HG02642 (cell line): ENCODE measurements around the gene PPP2R5A.
A peak's percentile ranks its signal among the peaks of the same experiment; 100 is the strongest.
"Not testable (repeated sequence)": the region's sequence is repeated elsewhere in the genome, so short reads cannot be mapped to it uniquely, and the experiment has no call there.

ENCODE experiments used
- ATAC-seq: cut with Tn5 transposase; IDR thresholded peaks from one replicate; pipeline ENCODE4 v1.9.1; 2021; ENCODE audit warnings: mild to moderate bottlenecking; ENCODE audit not compliant: unreplicated experiment, poor library complexity

The PPP2R5A gene

GRCh38 chr1:212267017-212267416, 18.2 kb upstream of the PPP2R5A start:
- ATAC-seq: no peak

DNA sequence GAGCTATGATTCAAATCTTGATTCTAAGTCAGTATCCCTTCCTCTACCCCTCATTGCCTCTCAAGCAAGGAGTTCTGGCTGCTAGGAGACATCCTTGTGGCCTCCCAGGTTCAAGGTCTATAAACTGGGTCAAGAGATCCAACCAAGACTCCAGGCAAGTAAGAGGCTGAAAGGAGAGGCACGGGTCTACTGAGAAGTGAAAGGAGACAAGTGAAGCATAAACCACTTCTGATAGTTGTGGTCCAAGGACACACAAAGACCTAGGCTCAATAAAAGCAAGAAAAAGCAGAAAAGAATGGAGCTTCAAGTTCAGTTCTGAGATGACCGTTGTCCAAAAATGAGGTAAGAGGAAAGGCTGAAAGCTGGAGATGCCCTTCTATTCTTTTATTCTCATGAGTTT, 17.8 kb upstream of the PPP2R5A start:
- no peak for ATAC-seq

DNA sequence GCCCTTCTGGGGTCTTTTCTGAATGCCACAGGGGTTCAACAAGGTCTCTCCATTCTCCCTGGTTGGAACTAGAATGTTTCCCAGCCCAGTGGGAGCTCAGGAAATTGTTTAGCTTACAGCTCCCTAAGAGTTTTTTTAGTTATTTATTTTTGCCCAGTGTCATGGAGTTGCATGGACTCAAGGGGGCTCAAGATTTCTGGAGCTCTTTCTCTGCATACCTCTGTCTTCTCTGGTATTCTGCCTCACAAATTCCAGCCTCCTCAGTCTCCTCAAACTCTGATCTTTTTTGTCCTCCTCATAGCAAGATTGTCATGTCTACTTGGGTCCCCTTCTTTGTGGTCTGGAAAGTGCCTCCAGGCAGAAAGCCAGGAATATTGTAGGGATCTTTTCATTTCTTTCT, 15.9 kb upstream of the PPP2R5A start:
- ATAC-seq: no peak

GRCh38 chr1:212270564-212270963, 14.6 kb upstream of the PPP2R5A start:
- no peak for ATAC-seq

DNA sequence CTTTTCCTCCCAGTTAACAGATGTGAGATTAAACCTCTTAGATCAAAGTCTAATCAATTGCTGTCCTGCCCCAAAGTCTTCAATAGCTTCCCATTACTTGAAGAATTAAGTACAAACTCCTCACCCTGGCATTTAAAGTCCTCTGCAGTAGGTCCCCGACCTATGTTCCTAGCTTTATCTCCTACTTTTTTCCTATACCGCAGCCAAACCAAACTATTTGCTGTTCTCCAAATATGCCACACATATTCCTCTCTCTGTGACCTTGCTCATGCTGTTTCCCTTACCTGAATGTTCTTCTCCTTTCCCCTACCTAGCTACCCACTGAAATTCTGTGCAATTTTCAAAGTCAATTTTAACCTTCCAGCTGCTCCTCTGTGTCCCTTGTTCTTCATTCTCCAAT, 14.0 kb upstream of the PPP2R5A start:
- ATAC-seq: no peak

GRCh38 chr1:212271823-212272485, 13.3 kb upstream of the PPP2R5A start:
- no peak for ATAC-seq

GRCh38 chr1:212281590-212281989, 3.6 kb upstream of the PPP2R5A start:
- ATAC-seq: no peak

DNA sequence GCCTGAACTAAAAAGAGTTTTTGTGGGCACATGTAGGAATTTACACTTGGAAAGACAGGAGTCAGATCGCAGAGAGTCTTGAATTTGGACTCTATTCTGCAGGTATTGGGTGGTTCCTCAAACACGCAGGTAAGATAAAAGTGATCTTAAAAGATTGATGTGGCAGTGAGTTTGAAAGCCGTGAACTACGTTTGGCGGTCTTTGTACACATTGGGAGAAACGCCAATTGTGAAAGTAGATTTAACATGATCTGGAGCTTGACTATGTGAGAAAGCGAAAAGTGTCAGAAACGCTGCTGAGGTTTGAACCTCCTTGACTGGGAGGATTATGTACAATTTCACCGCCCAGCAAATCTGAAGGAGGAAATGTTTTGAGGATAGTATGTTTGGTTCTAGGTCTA, 1.5 kb upstream of the PPP2R5A start:
- ATAC-seq: no peak

DNA sequence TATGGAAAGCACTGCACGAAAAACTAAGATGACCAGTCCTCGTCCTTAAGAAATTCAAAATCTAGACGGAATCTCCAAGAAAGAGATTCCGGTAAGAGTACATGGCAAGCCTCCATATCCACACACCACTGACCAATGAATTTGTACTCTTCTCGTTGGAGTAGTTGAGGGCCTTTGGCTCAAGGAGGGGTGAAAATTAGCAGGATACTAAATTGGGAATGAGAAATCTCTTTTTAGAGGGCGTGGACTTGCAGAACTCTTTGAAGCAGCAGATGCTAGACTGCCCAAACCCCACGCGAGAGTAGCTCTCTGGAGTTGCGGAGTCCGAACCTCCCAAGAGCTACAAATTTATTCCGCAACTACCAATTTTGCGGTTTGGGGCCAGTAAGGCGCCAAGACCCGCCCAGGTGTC, 872 bp upstream of the PPP2R5A start:
- no peak for ATAC-seq

DNA sequence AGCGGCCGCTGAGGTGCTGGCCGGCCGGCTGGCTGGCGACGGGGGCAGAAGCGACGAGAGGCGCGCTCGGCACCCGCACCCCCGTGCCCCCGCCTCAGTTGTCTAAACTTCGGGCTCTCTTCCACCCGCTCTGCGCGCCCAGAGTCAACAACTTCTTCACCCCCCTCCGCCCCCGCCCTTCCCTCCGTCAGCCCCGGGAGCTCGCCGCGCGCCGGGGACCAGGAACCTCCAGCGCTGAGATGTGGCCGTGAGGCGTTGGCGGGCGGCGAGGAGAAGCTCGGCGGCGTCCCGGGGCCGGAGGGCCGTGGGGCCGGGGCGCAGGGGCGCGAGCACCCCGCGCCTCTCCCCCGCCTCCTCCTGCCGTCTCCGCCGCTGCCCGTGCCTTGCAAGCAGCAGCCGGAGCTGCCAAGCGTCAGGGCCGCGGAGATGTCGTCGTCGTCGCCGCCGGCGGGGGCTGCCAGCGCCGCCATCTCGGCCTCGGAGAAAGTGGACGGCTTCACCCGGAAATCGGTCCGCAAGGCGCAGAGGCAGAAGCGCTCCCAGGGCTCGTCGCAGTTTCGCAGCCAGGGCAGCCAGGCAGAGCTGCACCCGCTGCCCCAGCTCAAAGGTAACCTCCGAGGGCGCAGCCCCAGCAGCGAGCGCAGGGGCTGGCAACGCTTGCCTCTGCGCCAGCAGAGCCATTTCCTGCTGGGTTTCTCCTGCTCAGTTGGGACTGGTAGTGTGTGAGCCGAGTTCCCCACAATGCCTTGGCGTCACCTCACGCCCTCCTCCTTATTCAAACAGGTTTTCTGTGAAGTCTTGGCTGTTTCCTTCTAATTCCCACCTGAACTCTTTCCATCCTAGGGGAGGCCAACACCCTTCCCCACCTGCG, 710 bp downstream of the PPP2R5A start:
- peak; percentile 21 for ATAC-seq

DNA sequence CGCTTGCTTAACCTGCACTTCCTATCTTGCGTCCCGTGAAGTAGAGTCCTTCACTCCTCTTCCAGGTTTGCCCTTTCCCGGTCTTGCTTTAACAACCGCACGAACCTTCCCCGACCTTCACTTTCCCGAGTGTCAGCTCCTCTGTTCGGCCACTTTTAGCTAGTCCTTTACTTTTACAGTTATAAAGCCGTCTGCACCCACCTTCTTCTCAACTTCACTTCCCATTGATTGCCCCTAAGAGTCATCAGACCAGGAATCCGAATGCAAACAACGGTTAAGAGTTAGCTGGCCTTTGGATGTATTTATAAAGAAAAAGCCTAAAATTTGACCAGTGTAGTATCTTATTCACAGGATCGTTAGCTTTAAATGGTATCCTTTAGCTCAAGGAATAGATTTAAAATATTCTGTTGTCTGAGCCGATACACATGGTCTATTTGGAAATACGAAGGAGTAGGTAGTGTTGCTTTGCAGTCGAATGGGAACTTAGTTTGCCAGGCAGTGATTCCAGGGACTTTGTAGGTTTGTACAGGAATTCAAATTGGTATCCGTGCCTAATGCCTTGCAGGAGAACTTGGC, 1.4 kb downstream of the PPP2R5A start:
- no peak for ATAC-seq

- no peak for ATAC-seq
Observed at GRCh38 chr1:212287261-212287895, 2.2 kb downstream of the PPP2R5A start.

GRCh38 chr1:212287995-212288394, 2.8 kb downstream of the PPP2R5A start:
- not testable (repeated sequence) for ATAC-seq

GRCh38 chr1:212288615-212289014, 3.4 kb downstream of the PPP2R5A start:
- no peak for ATAC-seq

DNA sequence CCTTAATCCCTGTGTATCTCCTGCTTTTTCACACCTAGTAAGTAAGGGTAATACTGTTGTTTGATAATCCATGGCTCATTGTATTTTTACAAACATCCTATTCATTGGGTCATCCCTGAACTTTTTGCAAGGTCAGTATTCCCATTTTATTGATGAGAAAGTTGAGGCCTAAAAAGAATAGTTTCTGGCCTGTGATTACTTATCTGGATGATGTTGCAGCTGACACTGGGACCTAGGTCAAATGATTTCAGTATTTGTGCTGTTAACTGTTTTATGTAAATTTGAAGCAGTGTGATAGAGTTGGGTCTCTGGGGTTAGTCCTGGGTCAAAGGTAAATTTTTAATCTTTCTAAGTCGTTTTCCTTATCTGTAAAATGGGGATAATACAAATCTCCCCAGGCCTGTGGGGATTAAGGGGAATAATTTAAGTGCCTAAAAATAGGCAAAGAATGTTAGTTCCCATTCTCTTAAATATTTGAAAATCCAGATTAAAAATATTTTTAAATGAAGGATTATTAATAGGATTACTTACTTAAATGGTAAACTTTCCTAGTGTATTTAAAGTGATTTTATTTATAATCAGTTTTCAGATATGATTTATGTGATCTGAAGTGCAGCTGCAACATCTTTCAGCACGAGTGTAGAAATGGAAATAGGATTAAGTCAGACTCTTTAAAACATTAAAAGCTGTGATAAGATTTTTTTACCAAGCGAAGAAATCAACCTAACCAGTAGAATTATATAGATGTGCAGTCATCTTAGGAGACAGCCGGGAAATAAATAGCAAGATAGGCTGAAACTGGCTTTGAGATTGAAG, 4.3 kb downstream of the PPP2R5A start:
- ATAC-seq: no peak

GRCh38 chr1:212290608-212291007, 5.4 kb downstream of the PPP2R5A start:
- ATAC-seq: no peak

DNA sequence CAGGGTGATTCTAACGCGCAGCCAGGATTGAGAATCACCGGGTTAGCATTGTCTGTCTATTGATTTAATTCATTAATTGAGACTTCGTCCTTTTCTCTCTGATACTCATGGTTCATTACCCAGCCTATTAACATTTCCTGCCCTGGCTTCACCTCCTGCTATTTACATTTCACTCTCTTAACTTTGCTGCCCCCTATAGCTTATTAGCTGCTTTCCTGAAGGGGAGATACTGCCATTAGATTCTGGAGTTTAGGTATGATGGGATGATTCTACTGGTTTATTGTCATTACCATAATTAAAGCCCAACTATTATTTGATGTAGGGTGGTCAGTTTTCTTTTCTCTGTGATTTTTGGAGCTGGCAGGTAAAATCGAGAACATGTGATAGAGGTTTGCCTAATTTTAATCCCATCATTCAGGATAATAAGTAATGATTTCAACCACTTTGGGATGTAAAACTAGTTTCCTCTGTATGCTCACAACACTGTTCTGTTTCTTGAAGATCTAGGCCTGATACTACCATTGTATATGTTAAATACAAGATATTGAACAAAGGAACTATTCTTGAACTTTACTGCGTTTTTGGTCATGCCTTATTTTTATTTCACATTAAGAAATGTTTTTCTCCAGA, 6.4 kb downstream of the PPP2R5A start:
- peak; percentile 67 for ATAC-seq

- no peak for ATAC-seq
Observed at GRCh38 chr1:212292250-212293105, 7.3 kb downstream of the PPP2R5A start.

GRCh38 chr1:212293579-212293978, 8.4 kb downstream of the PPP2R5A start:
- ATAC-seq: no peak
